Ramos (cell line): ENCODE measurements around the gene VPS51.

Source experiments
- in situ Hi-C: fragments of 300-500 bp; cut with MboI; formaldehyde crosslinking; loops from one replicate; pipeline ENCODE4 v1.14.3; 2022; ENCODE audit warnings: low sequenced_read_pairs; ENCODE audit not compliant: unreplicated experiment

The VPS51 gene

GRCh38 chr11:65152122-65152521, 56.1 kb downstream of the VPS51 start:
- in situ Hi-C loops = no loop called here

DNA sequence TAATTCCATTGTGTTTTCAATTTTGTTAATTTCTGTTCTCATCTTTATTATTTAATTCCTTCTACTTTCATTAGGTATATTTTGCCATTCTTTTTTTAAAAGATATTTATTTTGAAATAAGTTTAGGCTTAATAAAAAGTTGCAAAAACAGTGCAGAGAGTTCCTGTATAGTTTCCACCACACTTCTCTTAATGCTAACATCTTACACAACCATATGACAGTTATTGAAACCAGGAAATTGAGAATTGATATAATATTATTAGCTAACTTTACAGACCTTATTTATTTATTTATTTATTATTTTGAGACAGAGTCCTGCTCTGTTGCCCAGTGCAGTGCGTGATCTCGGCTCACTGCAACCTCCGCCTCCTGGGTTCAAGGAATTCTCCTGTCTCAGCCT, 60.2 kb downstream of the VPS51 start:
- in situ Hi-C loops = no loop called here

DNA sequence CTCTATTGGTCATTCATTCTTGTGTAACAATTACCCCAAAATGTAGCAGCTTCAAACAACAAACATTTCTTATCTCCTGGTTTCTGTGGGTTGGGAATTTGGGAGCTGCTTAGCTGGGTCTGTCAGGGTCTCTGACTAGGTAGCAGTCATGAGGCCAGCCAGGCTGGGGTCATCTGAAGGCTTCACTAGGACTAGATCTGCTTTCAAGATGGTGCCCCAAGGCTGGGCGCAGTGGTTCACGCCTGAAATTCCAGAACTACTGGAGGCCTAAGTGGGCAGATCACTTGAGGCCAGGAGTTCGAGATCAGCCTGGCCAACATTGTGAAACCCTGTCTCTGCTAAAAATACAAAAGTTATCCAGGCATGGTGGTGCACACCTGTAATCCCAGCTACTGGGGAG, 60.9 kb downstream of the VPS51 start:
- in situ Hi-C loops = no loop called here

DNA sequence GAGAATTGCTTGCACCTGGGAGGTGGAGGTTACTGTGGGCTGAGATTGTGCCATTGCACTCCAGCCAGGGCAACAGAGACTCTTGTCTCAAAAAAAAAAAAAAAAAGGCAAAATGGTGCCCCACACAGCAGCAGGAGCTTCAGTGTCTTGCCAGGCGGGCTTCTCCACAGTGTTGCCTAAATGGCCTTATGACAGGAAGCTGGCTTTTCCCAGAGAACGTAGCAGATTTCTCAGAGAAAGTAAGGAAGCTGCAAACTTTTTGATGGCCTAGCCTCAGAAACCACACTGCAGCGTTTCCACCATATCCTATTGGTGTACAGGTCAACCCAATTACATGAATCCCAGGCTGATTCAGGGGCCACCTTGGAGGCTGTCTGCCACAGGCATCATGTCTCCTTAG, 61.3 kb downstream of the VPS51 start:
- in situ Hi-C loops = no loop called here

GRCh38 chr11:65159012-65159411, 63.0 kb downstream of the VPS51 start:
- in situ Hi-C loops = no loop called here

DNA sequence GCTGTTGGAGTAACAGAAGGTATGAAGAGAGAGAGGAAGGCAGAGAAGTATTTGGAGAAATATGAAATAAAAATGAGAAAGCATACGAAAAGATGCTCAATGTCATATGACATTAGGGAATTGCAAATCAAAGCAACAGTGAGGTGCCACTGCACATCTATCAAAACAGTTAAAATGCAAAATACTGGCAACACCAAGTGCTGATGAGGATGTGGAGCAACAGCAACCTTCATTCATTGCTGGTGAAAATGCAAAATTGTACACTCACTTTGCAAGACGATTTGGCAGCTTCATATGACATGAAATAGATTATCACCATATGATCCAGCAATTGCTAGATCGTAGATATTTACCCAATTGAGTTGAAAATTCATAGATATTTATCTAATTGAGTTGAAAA, 64.6 kb downstream of the VPS51 start:
- in situ Hi-C loops = no loop called here
